ENCODE measurements around the gene KIF18B.
"Not testable (repeated sequence)": the region's sequence is repeated elsewhere in the genome, so short reads cannot be mapped to it uniquely, and the experiment has no call there.

The KIF18B gene

DNA sequence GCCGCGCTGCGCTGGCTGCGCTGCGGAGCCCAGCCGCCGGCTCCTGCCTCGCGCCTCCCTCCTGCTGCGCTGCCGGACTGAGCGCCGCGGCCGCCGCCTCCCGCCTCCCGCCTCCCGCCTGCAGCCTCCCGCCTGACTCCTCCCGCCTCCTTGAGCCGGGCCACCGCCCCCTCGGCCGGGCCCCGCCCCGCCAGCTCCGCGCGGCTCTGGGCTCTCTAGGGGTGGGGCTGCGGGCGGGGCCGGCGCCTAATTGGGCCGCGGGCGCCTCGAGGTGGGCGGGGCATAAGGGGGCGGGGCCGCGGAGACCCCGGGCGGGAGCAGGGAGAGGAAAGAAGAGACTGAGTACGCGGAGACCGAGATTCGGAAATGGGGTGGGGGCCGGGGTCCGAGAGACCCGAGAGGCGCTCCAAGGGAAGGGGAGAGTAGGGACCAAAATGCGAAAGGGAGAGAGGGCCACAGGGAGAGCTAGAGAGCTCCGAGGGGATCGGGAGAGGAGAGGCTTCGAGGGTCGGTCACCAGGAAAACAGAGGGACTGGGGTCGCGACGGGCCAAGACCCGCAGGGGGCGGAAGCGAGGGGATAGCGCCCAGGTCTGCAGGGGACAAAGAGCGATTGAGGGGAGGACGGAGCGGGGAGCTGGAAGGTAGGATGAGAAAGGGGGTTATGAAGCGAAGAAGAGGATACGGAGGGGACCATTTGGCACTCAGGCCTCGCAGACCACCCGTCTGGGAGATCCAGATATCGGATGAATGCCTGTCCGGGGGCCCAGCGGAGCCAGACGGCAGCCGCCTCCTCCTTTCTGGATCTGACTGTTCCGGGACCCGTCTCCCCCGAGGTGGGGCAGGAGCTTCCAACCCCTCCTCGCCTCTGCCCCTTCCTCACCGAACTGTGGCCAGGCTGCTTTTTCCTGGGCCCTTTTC lies 20.9 kb upstream of the KIF18B start, which contains the start of gene C1QL1:
Gene C1QL1 (minus strand): TSS at position 79 of the 919 bp plus-strand sequence. CDS start 255 bp downstream, outside the sequence.
- DNase-seq: peak; percentile 90

DNA sequence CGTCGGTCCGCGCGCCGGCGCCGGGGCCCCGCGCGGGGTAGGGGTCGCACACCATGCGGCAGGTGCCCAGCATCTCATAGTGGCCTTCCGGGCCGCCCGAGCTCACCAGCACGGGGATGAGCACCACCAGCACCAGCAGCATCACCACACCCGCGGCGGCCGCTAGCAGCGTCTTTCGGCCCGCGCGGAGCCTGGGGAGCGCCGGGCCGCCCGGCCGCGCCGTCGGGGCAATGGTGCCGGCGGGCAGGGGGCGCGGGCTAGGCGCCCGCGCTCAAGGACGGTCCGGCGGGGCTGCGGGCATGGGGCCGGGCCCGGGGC lies 20.3 kb upstream of the KIF18B start:
- DNase-seq: no peak

DNA sequence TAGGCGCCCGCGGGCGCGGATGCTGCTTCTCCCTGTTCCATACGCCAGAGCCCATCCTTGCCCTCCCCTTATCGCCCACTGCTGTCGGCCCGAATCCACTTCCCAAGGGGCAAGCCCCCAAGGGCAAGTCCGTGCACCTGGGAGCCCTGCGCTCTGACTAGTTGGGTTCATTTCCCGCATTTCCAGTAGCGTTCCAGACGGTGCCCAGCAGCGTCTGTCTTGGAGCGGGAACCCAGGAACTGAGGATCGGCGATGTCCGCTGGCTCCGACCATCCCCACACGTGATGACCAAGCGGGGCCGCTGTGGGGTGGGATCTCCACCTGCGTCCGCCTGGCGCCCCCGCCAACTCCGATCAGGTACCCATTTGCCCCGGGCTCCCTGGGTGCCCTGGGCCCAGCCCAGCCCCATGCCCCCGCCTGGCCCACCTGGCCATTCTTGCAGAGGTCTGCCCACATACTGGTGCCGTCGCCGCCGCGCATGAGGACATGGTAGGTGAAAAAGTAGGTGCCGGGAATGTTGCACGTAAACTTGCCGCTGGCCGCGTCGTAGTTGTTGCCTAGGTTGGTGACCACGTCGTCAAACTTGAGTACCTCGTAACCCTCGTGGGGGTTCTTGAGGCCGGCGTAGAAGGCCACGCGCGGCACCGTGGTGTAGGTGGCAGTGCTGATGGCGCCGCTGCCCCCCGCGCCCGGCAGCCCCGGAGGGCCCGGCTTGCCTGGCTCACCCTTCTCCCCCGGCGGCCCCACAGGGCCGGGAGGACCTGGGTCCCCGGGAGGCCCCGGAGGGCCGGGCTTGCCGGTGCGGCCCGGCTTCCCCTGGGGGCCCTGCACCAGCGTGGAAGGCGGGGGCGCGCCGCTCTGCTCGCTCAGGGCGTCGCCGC lies 19.7 kb upstream of the KIF18B start:
- no peak for DNase-seq

GRCh38 chr17:44966348-44967025 lies 18.9 kb upstream of the KIF18B start:
- DNase-seq: no peak

- DNase-seq: no peak
These were observed 18.1 kb upstream of the KIF18B start for GRCh38 chr17:44965481-44966234.

GRCh38 chr17:44961921-44962350 lies 14.4 kb upstream of the KIF18B start:
- DNase-seq: peak; percentile 24

- no peak for DNase-seq
These were observed 13.1 kb upstream of the KIF18B start for GRCh38 chr17:44960691-44961090.

DNA sequence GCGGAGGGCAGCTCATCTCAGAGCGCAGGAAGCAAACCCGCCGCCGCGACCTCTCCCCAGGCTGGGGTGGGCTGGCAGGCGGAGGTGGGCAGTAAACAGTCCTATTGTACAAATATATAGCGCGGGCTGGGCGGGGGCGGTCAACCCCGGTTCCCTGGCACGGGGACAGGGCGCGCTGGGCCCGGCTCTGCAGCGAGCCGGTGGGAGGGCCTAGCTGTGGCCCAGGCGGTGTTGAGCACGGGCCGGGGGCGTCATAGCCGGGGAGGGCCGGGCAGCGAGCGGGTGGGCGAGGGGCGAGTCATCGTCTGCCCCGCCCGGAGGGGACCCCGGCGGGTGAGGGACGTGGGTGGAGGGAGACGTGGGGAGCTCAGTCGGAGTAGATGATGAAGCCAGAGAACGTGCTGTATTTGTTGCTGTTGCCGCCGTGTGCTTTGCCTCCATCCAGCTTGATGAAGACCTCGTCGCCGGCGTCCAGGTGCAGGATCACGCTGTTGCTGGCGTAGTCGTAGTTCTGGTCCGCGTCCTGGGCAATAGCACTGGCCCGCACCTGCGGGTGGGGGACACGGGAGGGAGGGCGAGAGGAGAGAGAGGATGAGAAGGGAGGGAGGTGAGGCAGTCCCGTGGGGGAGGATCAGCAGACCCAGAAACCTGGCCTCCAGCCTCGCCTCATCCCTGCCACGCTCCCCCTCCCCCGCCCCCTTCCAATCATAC lies 12.4 kb upstream of the KIF18B start:
- DNase-seq: no peak

DNA sequence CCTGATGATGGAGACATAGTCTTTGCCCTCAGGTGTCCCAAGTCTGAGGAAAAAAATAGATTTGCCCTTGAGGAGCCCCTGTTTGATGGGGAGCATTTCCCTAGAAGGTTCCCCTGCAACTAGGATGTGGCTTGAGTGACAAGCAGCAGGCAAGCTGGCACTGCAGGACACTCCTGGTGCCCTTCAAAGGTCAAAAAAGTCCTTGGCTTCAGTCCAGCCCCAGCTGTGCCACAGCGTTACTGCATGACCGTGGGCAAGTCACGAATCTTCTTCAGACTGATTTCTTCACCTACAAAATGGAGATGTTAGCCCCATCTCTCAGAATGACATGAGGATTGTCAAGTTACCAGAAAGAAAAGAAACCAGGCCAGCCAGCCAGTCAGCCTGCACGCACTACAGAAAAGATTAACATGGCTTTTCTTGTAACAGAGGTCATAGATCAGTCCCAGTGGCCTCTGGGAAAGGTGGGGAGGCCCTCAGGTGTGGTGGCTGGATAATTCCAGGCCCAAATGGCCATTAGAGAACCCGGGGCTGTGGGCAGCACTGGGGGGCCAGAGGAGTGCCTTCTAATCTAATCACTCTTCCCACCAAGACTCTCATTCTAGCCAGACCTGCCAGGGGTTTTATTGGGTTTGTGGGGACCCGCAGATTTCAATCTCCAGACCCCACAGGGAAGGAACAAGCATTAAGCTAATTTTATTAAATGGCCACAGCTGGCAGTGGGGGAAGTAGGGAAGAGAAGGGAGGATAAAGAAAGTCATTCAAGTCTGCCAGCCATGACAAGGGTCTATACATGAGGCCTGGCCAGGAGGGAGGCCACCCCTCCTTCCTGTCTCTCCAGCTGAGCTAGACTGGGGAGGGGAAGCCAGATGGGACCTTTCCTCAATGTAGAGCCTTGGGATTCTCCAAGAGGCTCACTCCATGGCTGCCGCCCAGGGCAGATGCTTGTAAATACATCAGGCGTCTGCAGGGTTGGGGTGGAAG lies 9.7 kb upstream of the KIF18B start:
- no peak for DNase-seq

- no peak for DNase-seq
These were observed 8.3 kb upstream of the KIF18B start for GRCh38 chr17:44955674-44956425.

GRCh38 chr17:44952946-44953475 lies 5.4 kb upstream of the KIF18B start:
- DNase-seq: no peak

DNA sequence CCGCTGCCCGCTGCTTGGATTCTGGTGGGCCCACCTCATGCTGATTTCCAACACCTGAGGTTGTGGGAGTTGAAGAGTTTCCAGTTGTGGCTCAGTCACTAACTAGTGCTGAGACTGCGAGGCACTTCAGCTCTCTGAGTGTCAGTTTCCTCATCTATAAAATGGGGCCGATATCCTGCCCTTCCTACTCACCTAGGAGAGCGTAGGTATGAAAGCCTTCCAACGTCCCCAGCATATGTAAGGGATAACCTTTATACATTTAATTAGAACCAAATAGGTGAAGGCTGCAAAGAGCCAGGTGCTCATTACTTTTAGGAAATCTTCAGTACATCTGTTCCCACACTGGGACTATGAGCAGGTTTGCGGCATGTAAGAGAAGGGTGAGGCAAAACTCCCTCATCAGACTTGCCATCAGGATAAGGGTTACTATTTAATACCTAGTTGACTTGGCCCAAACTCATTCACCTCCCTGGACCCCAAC lies 782 bp upstream of the KIF18B start:
- DNase-seq: no peak

- not testable (repeated sequence) for DNase-seq
These were observed 1.9 kb downstream of the KIF18B start for GRCh38 chr17:44945652-44946051.

DNA sequence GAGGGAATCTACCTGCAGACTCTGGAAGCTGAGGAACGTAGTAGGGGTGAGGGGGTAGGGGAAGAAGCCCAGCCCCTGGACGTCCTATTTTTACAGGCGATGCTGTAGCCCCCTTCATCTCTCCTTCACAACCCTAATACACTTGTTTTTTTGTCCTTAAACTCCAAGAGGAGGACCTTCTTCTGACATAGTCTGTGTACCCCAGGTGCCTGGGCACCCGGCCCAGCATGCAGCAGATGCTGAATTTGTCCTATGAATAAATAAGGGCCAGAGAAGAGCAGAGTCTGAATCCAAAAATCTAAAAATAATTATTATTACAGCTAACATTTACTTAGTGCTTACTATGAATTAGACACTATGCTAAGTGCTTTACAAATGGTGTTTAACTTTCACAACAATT lies 5.1 kb downstream of the KIF18B start:
- DNase-seq: no peak

DNA sequence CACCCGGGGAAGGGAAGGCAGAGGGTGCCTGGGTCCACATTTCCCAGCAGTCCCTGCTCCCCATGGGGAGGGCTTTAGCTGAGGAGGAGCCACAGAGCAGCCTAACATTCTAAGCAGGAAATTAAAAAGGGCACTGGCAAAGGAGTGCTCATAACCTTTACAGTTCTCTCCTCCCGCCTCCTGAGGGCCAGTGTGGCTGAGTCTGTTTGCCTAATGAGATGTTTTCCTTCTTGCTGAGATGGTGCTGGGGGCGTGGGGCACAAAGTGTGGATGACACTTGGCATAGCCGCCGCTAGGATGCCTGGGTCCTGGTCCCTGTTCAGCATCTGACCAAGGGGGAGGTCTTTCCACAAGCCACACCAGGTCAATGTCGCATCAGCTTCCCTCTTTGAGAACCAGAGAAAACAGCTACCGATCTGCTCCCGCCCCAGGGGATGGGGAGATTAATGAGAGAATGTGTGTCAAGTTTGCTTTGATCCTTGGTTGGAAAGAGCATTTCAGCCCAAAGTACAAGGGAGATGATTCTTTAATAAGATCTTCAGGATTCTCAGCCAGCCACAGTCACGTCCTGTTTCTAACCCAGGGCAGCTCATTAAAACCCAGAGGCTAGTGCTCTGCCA lies 5.8 kb downstream of the KIF18B start:
- DNase-seq: no peak

DNA sequence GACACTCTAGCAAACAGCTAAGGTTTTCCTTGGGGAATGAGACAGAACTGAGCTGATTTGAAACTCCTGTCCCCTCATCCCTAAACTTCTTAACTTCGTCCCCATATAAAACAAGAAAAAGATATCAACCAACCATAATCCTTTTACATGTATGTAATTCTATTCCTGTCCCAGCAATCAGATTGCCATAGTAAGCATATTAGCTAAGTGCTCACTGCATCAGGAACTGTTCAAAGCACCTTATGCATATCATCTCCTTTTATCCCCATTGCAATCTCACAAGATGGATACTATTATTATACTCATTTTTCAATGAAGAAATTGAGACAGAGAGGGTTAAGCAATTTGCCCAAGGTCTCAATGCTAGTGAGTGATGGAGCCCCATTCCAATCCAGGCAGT lies 6.8 kb downstream of the KIF18B start:
- DNase-seq: no peak

DNA sequence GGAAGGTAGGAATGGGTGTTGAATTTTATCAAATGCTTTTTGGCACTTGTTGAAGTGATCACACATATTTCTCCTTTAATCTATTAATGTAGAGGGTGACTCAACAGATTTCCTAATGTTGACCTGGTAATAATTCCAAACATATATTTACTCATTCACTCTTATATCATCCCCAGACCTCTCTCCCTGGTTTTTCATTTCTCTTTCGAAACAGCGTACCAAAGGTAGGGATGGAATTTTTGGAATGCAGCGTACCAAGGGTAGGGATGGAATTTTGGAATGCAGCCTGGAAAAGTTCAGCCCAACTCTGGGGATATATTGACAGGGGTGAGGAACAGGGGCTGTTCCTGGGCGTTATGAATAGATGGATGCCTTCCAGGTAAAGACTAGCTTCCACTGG lies 7.3 kb downstream of the KIF18B start:
- no peak for DNase-seq

GRCh38 chr17:44935116-44935515 lies 12.5 kb downstream of the KIF18B start:
- DNase-seq: no peak

DNA sequence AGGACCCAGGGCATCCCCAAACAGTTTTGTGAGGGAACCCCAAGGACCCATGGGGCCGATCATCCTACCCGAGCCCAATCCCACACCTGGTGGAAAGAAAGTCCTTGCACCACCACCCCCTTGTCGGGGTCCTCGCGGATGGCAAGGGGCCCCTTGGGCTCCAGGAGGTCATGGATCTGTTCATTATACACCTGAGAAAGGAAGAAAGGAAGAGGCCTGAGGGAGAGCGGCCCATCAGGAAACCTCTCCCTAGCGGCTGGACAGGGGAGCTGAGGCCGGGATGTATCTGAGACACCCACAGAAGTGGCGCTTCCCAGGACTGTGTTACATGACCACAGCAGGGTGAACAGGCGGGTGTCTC lies 12.8 kb downstream of the KIF18B start:
- no peak for DNase-seq
